22Rv1 (cell line): ENCODE measurements around the gene NRG3.

ENCODE experiments used
- CTCF ChIP-seq: fragments of 450-650 bp; IDR thresholded peaks from 2 replicates; pipeline ENCODE4 v1.5.1; 2017; ENCODE audit warnings: mild to moderate bottlenecking
- ZFX ChIP-seq: fragments of 450-650 bp; IDR thresholded peaks from 2 replicates; pipeline ENCODE4 v1.6.1; 2017; ENCODE audit warnings: antibody characterized with exemption, borderline replicate concordance

DNA sequence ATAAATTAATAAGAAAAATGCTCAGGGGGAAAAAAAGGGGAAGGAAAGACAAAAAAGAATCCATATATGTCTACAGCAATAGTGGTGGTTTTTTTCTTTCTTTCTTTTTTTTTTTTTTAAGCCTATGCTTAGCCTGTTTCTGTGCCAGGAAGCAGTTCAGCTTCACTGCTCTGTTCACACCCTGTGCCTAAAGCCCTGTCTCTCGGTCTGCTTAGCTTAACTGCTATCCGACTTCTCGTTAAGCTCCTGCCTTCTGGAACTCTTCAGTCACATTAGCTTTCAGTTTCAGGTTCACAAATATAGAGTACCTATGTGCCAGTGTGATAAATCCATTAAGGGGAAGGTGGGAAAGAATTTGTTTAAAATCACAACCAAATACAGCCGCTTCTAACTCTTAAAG lies 26.5 kb upstream of the NRG3 start:
- TF ChIP-seq CTCF (no peak), ZFX (no peak)
